HFFc6 (cell line): ENCODE data around the gene ELK4. TPM values are rescaled to one million over a fixed set of nuclear protein-coding genes. Genes with fewer than 3 reads are reported as not detected.

ENCODE experiments used
- DNase-seq: peaks from one replicate; pipeline ENCODE4 v3.0.0-alpha.2; 2018
- H3K27ac Mint-ChIP-seq: 2 replicates; pipeline ENCODE4 v1.8.0; 2020; ENCODE audit warnings: mild to moderate bottlenecking, mixed read lengths
- H3K27me3 Mint-ChIP-seq: 2 replicates; pipeline ENCODE4 v1.8.0; 2021; ENCODE audit warnings: mild to moderate bottlenecking, moderate library complexity, mixed read lengths; ENCODE audit not compliant: insufficient read depth
- H3K36me3 Mint-ChIP-seq: 2 replicates; pipeline ENCODE4 v1.8.0; 2021; ENCODE audit warnings: low read depth, mixed read lengths
- H3K4me1 Mint-ChIP-seq: 2 replicates; pipeline ENCODE4 v1.8.0; 2020; ENCODE audit warnings: low read depth, mixed read lengths
- H3K4me3 Mint-ChIP-seq: 2 replicates; pipeline ENCODE4 v1.8.0; 2020; ENCODE audit warnings: mild to moderate bottlenecking, moderate library complexity, mixed read lengths
- H3K9me3 Mint-ChIP-seq: 2 replicates; pipeline ENCODE4 v1.8.0; 2020; ENCODE audit warnings: mild to moderate bottlenecking, mixed read lengths
- long read RNA-seq: library from polyadenylated mRNA; unstranded; transcript quantifications from one replicate; pipeline ENCODE4 v2.0.0, GENCODE V29; 2019
- total RNA-seq, 6 experiments: library from RNA; stranded (reverse); fragmentation: NEBNext Ultra II Directional; extraction: Animal tissue kit (Norgen Biotek cat#: 25700); gene quantifications; 2 replicates in 1 of 6; 3 replicates in 5 of 6; pipeline ENCODE4 v1.2.3, GENCODE V29; 2021
- TF ChIP-seq, protein P1 (sequence below): fragments of 200-600 bp; sonication (generic); IDR thresholded peaks from 2 replicates; pipeline ENCODE4 v1.5.0; 2021; ENCODE audit warnings: antibody characterized with exemption, mild to moderate bottlenecking

Gene ELK4, protein sequence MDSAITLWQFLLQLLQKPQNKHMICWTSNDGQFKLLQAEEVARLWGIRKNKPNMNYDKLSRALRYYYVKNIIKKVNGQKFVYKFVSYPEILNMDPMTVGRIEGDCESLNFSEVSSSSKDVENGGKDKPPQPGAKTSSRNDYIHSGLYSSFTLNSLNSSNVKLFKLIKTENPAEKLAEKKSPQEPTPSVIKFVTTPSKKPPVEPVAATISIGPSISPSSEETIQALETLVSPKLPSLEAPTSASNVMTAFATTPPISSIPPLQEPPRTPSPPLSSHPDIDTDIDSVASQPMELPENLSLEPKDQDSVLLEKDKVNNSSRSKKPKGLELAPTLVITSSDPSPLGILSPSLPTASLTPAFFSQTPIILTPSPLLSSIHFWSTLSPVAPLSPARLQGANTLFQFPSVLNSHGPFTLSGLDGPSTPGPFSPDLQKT
- 10 to 100 TPM; 32.9 to 37.6 (median 35.6) TPM for total RNA-seq
- long read RNA-seq, partial matches to known transcripts = 1 of 6 reads
- long read RNA-seq, other reads (novel, unspliced or antisense) = 5 of 6 reads

- H3K27me3 Mint-ChIP-seq = no peaks in the 10 kb centered on the region
- peak within 1 kb of the TSS; percentile 94 for H3K4me3 Mint-ChIP-seq
- H3K4me1 Mint-ChIP-seq = peaks cover 44% of the 10 kb centered on the region
- no peaks in the 10 kb centered on the region for H3K9me3 Mint-ChIP-seq
- DNase-seq = peak; percentile 96
- peak within 1 kb of the TSS; percentile 97 for H3K27ac Mint-ChIP-seq
- TF ChIP-seq, protein P1, sequence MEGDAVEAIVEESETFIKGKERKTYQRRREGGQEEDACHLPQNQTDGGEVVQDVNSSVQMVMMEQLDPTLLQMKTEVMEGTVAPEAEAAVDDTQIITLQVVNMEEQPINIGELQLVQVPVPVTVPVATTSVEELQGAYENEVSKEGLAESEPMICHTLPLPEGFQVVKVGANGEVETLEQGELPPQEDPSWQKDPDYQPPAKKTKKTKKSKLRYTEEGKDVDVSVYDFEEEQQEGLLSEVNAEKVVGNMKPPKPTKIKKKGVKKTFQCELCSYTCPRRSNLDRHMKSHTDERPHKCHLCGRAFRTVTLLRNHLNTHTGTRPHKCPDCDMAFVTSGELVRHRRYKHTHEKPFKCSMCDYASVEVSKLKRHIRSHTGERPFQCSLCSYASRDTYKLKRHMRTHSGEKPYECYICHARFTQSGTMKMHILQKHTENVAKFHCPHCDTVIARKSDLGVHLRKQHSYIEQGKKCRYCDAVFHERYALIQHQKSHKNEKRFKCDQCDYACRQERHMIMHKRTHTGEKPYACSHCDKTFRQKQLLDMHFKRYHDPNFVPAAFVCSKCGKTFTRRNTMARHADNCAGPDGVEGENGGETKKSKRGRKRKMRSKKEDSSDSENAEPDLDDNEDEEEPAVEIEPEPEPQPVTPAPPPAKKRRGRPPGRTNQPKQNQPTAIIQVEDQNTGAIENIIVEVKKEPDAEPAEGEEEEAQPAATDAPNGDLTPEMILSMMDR = peak; percentile 78
- no peaks in the 10 kb centered on the region; the same call in 1 of the 2 replicates for H3K36me3 Mint-ChIP-seq
Observed at GRCh38 chr1:205631768-205632668, at the start of gene ELK4. Gene ELK4 (minus strand): TSS chr1:205632011. CDS start chr1:205623882, 8,129 bp downstream.

GRCh38 chr1:205681364-205681763, 49.6 kb upstream of the ELK4 start:
- Mint-ChIP-seq H3K9me3 (no peaks in the 10 kb centered on the region), H3K4me3 (no peak overlapping the region), H3K27me3 (peaks cover 4% of the 10 kb centered on the region), H3K36me3 (no peaks in the 10 kb centered on the region), H3K27ac (no peak overlapping the region), H3K4me1 (peaks cover 17% of the 10 kb centered on the region)
- TF ChIP-seq, protein P1 = no peak
- no peak for DNase-seq

GRCh38 chr1:205680073-205680851, 48.5 kb upstream of the ELK4 start, which contains the start of gene SLC45A3:
Gene SLC45A3 (minus strand): TSS chr1:205680509. CDS start chr1:205664656, 15,853 bp downstream.
- H3K4me3 Mint-ChIP-seq = peak within 1 kb of the TSS; percentile 87
- TF ChIP-seq, protein P1 = no peak
- DNase-seq = no peak
- H3K27ac Mint-ChIP-seq = peak within 1 kb of the TSS; percentile 81
- H3K9me3 Mint-ChIP-seq = no peaks in the 10 kb centered on the region
- peaks cover 4% of the 10 kb centered on the region for H3K27me3 Mint-ChIP-seq
- no peaks in the 10 kb centered on the region for H3K36me3 Mint-ChIP-seq
- H3K4me1 Mint-ChIP-seq = peaks cover 17% of the 10 kb centered on the region

DNA sequence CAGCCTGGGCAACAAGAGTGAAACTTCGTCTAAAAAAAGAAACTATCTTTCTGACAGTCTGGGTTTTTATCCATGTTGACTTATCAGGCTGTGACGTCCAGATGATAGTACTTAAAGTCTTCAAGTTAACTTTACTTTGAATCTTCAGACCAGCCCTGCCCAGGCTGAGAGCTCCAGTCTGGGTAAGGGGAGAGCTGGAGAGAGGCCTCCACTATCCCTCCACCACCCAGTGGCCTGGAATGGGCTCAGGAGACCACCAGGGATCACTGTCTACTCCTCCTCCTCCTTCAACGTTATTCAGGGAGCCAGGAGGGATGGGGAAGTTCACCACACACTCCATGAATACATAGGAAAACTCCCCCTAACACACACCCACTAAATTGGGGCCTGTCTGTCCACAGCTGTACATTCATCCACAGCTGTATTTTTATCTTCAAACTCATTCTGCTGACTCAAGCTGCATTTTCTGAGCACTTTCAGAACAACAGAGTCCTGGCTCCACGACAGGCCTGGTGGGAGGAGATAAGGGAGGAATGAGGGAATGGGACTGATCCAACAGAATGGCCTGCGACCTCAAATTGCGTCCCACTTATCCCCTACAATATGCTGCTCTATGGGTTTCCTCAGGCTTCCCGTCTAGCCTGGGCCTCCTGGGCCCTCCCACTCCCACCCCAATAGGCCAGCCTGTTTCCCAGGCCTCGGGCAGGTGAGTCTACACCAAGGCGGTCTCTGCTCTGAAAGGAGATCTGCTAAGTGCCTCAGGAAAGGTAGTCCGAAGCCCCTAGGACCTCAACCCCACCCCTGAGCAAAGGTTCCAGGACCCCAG, 46.7 kb upstream of the ELK4 start:
- H3K36me3 Mint-ChIP-seq = no peaks in the 10 kb centered on the region
- H3K27ac Mint-ChIP-seq = no peak overlapping the region; the same call in 1 of the 2 replicates
- peak overlapping the region; percentile 87 for H3K4me3 Mint-ChIP-seq
- peaks cover 4% of the 10 kb centered on the region for H3K27me3 Mint-ChIP-seq
- DNase-seq = no peak
- TF ChIP-seq, protein P1 = no peak
- no peaks in the 10 kb centered on the region for H3K9me3 Mint-ChIP-seq
- peaks cover 17% of the 10 kb centered on the region for H3K4me1 Mint-ChIP-seq
